Right lobe of liver (tissue), 6 donors: ENCODE data around the gene TANGO2. TPM values are rescaled to one million over a fixed set of nuclear protein-coding genes. Genes with fewer than 3 reads are reported as not detected.

ENCODE experiments used
- ATAC-seq, 4 donors: fragments of 200-7000 bp; cut with Tn5 transposase; one replicate each; pipeline ENCODE4 v1.9.1; 2020; ENCODE audit warnings: mild to moderate bottlenecking in 4 of 4, moderate library complexity in 4 of 4
- DNase-seq, 3 donors: peaks; one replicate each; pipeline ENCODE4 v3.0.0-alpha.2; 2020
- H3K27ac ChIP-seq, 3 donors: fragments of 200-600 bp; one replicate each; pipeline ENCODE4 v1.8.0; 2022
- H3K27me3 ChIP-seq, 2 donors: fragments of 200-600 bp; one replicate each; pipeline ENCODE4 v1.8.0; 2022
- H3K36me3 ChIP-seq, 4 donors: fragments of 200-600 bp; sonication (generic) in 1 of 4; one replicate each; pipeline versions ENCODE4 v1.5.1 to v1.8.0; 2017 to 2022; ENCODE audit warnings: control low read depth in 1 of 4
- H3K4me1 ChIP-seq, 4 donors: fragments of 200-600 bp; sonication (generic) in 1 of 4; one replicate each; pipeline versions ENCODE4 v1.5.1 to v1.8.0; 2017 to 2022; ENCODE audit warnings: control low read depth in 1 of 4
- H3K4me3 ChIP-seq, 3 donors: fragments of 200-600 bp; one replicate each; pipeline ENCODE4 v1.8.0; 2022
- H3K9me3 ChIP-seq, 4 donors: fragments of 200-600 bp; sonication (generic) in 1 of 4; one replicate each; pipeline versions ENCODE4 v1.5.1 to v1.8.0; 2017 to 2022; ENCODE audit warnings: control low read depth in 1 of 4
- CTCF ChIP-seq, 4 donors: fragments of 200-600 bp in 3 of 4; fragments of 450-650 bp in 1 of 4; IDR thresholded peaks; one replicate each; pipeline versions ENCODE4 v1.5.1 to v1.8.0; 2016 to 2022; ENCODE audit warnings: antibody characterized with exemption in 4 of 4, mild to moderate bottlenecking in 2 of 4
- POLR2A ChIP-seq: fragments of 450-650 bp; IDR thresholded peaks from one replicate; pipeline ENCODE4 v1.6.1; 2017; ENCODE audit warnings: antibody characterized with exemption, mild to moderate bottlenecking
- WGBS: methylation state at CpG from one replicate; pipeline ENCODE4 v1.1.6; 2018; ENCODE audit warnings: low coverage, low lambda C conversion rate; ENCODE audit not compliant: insufficient coverage; ENCODE audit errors: missing lambda C conversion rate; 5-methylcytosine and 5-hydroxymethylcytosine counted together
- intact Hi-C, 2 donors: fragments of 100-400 bp; cut with DNase I; formaldehyde crosslinking; loops; one replicate each; pipeline versions ENCODE4 v1.11.2 to v1.14.1; 2022
- total RNA-seq, 6 experiments: library from RNA; depleted of rRNA in 2 of 6; stranded (reverse); fragments of >200 nt in 2 of 6; fragmentation: NEBNext Ultra II Directional in 3 of 6; extraction: Animal tissue kit (Norgen Biotek cat#: 25700) in 3 of 6; gene quantifications; one replicate each; pipeline versions ENCODE4 v1.1.0 to v1.2.4, GENCODE V29; 2016 to 2023
- donor health status: DM: no; HTN: yes; CAD: no.
- donor health status: DM: no; HTN: no; CAD: no.
- donor health status: DM: no; HTN: no; CAD: no.
- donor health status: DM: no; HTN: yes; CAD: no.
- donor health status: DM: no; HTN: yes; CAD: no.

Gene TANGO2
- total RNA-seq, 6 experiments from 2014 or later, result 11.0 to 27.0 (median 15.5) TPM

- H3K4me3 ChIP-seq, result no peak overlapping the region
- peaks cover 0 to 18% (median 5%) of the 10 kb centered on the region in 4 donors for H3K4me1 ChIP-seq
- TF ChIP-seq POLR2A (no peak), CTCF (IDR thresholded peaks at IDR 0.05) (no peak)
- DNase-seq, result peak in 1 of 3 donors; percentile 21
- H3K9me3 ChIP-seq, result no peaks in the 10 kb centered on the region
- no peak overlapping the region for H3K27ac ChIP-seq
- H3K36me3 ChIP-seq, result no peaks in the 10 kb centered on the region
- H3K27me3 ChIP-seq, result no peaks in the 10 kb centered on the region
- WGBS, result 50% methylated on average over 2 of the region's 2 CpGs
- no peak for ATAC-seq
- intact Hi-C loops, result no loop called here
These were observed 30.7 kb upstream of the TANGO2 start for GRCh38 chr22:19990188-19990587.

- DNase-seq (peak in 1 of 3 donors; percentile 51), ATAC-seq (no peak)
- Histone ChIP-seq H3K4me3 (no peak overlapping the region), H3K4me1 (peaks cover 0 to 18% (median 4%) of the 10 kb centered on the region in 4 donors), H3K9me3 (no peaks in the 10 kb centered on the region), H3K36me3 (no peaks in the 10 kb centered on the region), H3K27me3 (no peaks in the 10 kb centered on the region), H3K27ac (no peak overlapping the region)
- intact Hi-C loops, result no loop called here
- TF ChIP-seq CTCF (IDR thresholded peaks at IDR 0.05), result no peak
- TF ChIP-seq POLR2A, result no peak
- WGBS, result 90% methylated on average over 3 of the region's 20 CpGs
These were observed 30.1 kb upstream of the TANGO2 start for GRCh38 chr22:19990609-19991394.

- no peak for TF ChIP-seq POLR2A
- no peak for TF ChIP-seq CTCF (IDR thresholded peaks at IDR 0.05)
- intact Hi-C loops, result no loop called here
- ATAC-seq (no peak), DNase-seq (no peak)
- Histone ChIP-seq H3K27me3 (no peaks in the 10 kb centered on the region), H3K27ac (no peak overlapping the region), H3K36me3 (no peaks in the 10 kb centered on the region), H3K9me3 (no peaks in the 10 kb centered on the region), H3K4me3 (no peak overlapping the region), H3K4me1 (peaks cover 0 to 18% (median 2%) of the 10 kb centered on the region in 4 donors)
These were observed 29.6 kb upstream of the TANGO2 start for GRCh38 chr22:19991395-19991644.

GRCh38 chr22:19991645-19992451, 29.1 kb upstream of the TANGO2 start:
- Histone ChIP-seq H3K27me3 (no peaks in the 10 kb centered on the region), H3K27ac (no peak overlapping the region), H3K4me1 (peaks cover 0 to 13% (median 0%) of the 10 kb centered on the region in 4 donors), H3K9me3 (no peaks in the 10 kb centered on the region), H3K36me3 (no peaks in the 10 kb centered on the region), H3K4me3 (no peak overlapping the region)
- peak in 2 of 3 donors; percentile 13 to 52 for DNase-seq
- TF ChIP-seq POLR2A (no peak), CTCF (IDR thresholded peaks at IDR 0.05) (no peak)
- intact Hi-C loops, result no loop called here
- 87% methylated on average over 3 of the region's 23 CpGs for WGBS
- no peak for ATAC-seq
